Glomerular visceral epithelial cell (primary cell): ENCODE measurements around the gene ARL8B.
"Not testable (repeated sequence)": the region's sequence is repeated elsewhere in the genome, so short reads cannot be mapped to it uniquely, and the experiment has no call there.

Experiments used
- DNase-seq: peaks from one replicate; pipeline ENCODE4 v3.0.0-alpha.2; 2016; ENCODE audit errors: extremely low spot score

ARL8B gene

GRCh38 chr3:5112043-5112442 is 10.0 kb upstream of the ARL8B start:
- no peak for DNase-seq

- DNase-seq, result not testable (repeated sequence)
Observed at GRCh38 chr3:5113726-5114125, 8.4 kb upstream of the ARL8B start.

GRCh38 chr3:5115506-5116162 is 6.5 kb upstream of the ARL8B start:
- no peak for DNase-seq

GRCh38 chr3:5116538-5116937 is 5.6 kb upstream of the ARL8B start:
- no peak for DNase-seq

GRCh38 chr3:5120446-5120845 is 1.6 kb upstream of the ARL8B start:
- no peak for DNase-seq

GRCh38 chr3:5122741-5123706 is 932 bp downstream of the ARL8B start:
- DNase-seq, result peak; percentile 46

- peak; percentile 11 for DNase-seq
Observed at GRCh38 chr3:5123937-5124336, 1.8 kb downstream of the ARL8B start.

GRCh38 chr3:5126586-5126985 is 4.5 kb downstream of the ARL8B start:
- no peak for DNase-seq

GRCh38 chr3:5128849-5129248 is 6.8 kb downstream of the ARL8B start:
- DNase-seq, result no peak

GRCh38 chr3:5133239-5134018 is 11.3 kb downstream of the ARL8B start:
- DNase-seq, result peak; percentile 36

GRCh38 chr3:5134019-5134391 is 11.9 kb downstream of the ARL8B start:
- DNase-seq, result no peak

GRCh38 chr3:5134499-5134898 is 12.4 kb downstream of the ARL8B start:
- DNase-seq, result no peak

- peak; percentile 38 for DNase-seq
Observed at GRCh38 chr3:5136211-5136918, 14.3 kb downstream of the ARL8B start.

- DNase-seq, result peak; percentile 37
Observed at GRCh38 chr3:5136919-5137429, 14.9 kb downstream of the ARL8B start.

GRCh38 chr3:5138214-5138981 is 16.3 kb downstream of the ARL8B start:
- no peak for DNase-seq

- no peak for DNase-seq
Observed at GRCh38 chr3:5140230-5140621, 18.1 kb downstream of the ARL8B start.

GRCh38 chr3:5140839-5141238 is 18.7 kb downstream of the ARL8B start:
- DNase-seq, result no peak

GRCh38 chr3:5141760-5142159 is 19.7 kb downstream of the ARL8B start:
- DNase-seq, result no peak

GRCh38 chr3:5143464-5143863 is 21.4 kb downstream of the ARL8B start:
- no peak for DNase-seq

GRCh38 chr3:5144316-5144994 is 22.4 kb downstream of the ARL8B start:
- DNase-seq, result no peak
